GM19468 (cell line): ENCODE data around the gene ZBTB18.
A peak's percentile ranks its signal among the peaks of the same experiment; 100 is the strongest.
"Not testable (repeated sequence)": the region's sequence is repeated elsewhere in the genome, so short reads cannot be mapped to it uniquely, and the experiment has no call there.

ENCODE experiments used
- ATAC-seq: cut with Tn5 transposase; IDR thresholded peaks from one replicate; pipeline ENCODE4 v1.9.1; 2021; ENCODE audit warnings: mild to moderate bottlenecking, moderate library complexity, moderate number of reproducible peaks; ENCODE audit not compliant: unreplicated experiment; ENCODE audit errors: extremely low read depth

ZBTB18 gene

GRCh38 chr1:244037252-244037651 lies 13.8 kb upstream of the ZBTB18 start:
- no peak for ATAC-seq

- no peak for ATAC-seq
Measured at GRCh38 chr1:244041466-244042120, 9.5 kb upstream of the ZBTB18 start.

- ATAC-seq: no peak
Measured at GRCh38 chr1:244042293-244042692, 8.8 kb upstream of the ZBTB18 start.

GRCh38 chr1:244044423-244044822 lies 6.7 kb upstream of the ZBTB18 start:
- ATAC-seq: no peak

GRCh38 chr1:244046254-244046653 lies 4.8 kb upstream of the ZBTB18 start:
- ATAC-seq: not testable (repeated sequence)

GRCh38 chr1:244046907-244047611 lies 4.0 kb upstream of the ZBTB18 start:
- ATAC-seq: no peak

GRCh38 chr1:244047621-244048255 lies 3.3 kb upstream of the ZBTB18 start:
- peak; percentile 69 for ATAC-seq

GRCh38 chr1:244048256-244049161 lies 2.6 kb upstream of the ZBTB18 start:
- no peak for ATAC-seq

- no peak for ATAC-seq
Measured at GRCh38 chr1:244049162-244050013, 1.7 kb upstream of the ZBTB18 start.

GRCh38 chr1:244050014-244050834 lies 859 bp upstream of the ZBTB18 start:
- no peak for ATAC-seq

- ATAC-seq: no peak
Measured at GRCh38 chr1:244052016-244052727, 1.1 kb downstream of the ZBTB18 start.

GRCh38 chr1:244052728-244053312 lies 1.7 kb downstream of the ZBTB18 start:
- no peak for ATAC-seq

GRCh38 chr1:244053831-244054230 lies 2.7 kb downstream of the ZBTB18 start:
- ATAC-seq: no peak

- ATAC-seq: no peak
Measured at GRCh38 chr1:244054247-244054923, 3.3 kb downstream of the ZBTB18 start.

- ATAC-seq: no peak
Measured at GRCh38 chr1:244054924-244055263, 3.8 kb downstream of the ZBTB18 start.

- no peak for ATAC-seq
Measured at GRCh38 chr1:244056577-244056976, 5.5 kb downstream of the ZBTB18 start.
